HL-60 (cell line): ENCODE data around the gene CXCL9.
"Not testable (repeated sequence)": the region's sequence is repeated elsewhere in the genome, so short reads cannot be mapped to it uniquely, and the experiment has no call there.

Experiments
- CTCF ChIP-seq: IDR thresholded peaks from one replicate; pipeline ENCODE4 v1.5.1; 2011; ENCODE audit warnings: low read length, control low read depth, inconsistent platforms; ENCODE audit not compliant: insufficient read depth
- GABPA ChIP-seq: IDR thresholded peaks from 2 replicates; pipeline ENCODE4 v1.6.1; 2012; ENCODE audit warnings: low read depth
- POLR2AphosphoS5 ChIP-seq: IDR thresholded peaks from 2 replicates; pipeline ENCODE4 v1.6.1; 2012; ENCODE audit warnings: low read depth
- REST ChIP-seq: IDR thresholded peaks from 2 replicates; pipeline ENCODE4 v1.6.1; 2012; ENCODE audit warnings: low read depth; ENCODE audit not compliant: insufficient replicate concordance
- SPI1 ChIP-seq: IDR thresholded peaks from 2 replicates; pipeline ENCODE4 v1.6.1; 2012; ENCODE audit warnings: low read depth, mild to moderate bottlenecking, borderline replicate concordance

- not testable (repeated sequence) for TF ChIP-seq CTCF, POLR2AphosphoS5, SPI1, REST, GABPA
Measured at GRCh38 chr4:76050560-76051050, 43.3 kb upstream of the CXCL9 start.
